Stimulated activated naive B cell treated with anti-CD40 and anti-IgM and Interleukin-4, amounts not matched to agents 10 μg/mL and 1 μg/mL and 100 μg/mL, for 72 hours (primary cell): Measurements from ENCODE around the gene COL2A1.
A peak's percentile ranks its signal among the peaks of the same experiment; 100 is the strongest.

Experiments
- ATAC-seq, 2 donors: fragments of 150-1000 bp; cut with Tn5 transposase; replicated peaks; 2 replicates each; pipeline ENCODE4 v1.10.0; 2021; ENCODE audit warnings: moderate library complexity in 1 of 2
- DNase-seq: peaks from one replicate; pipeline ENCODE4 v3.0.0; 2021
- H3K27ac Mint-ChIP-seq: one replicate; pipeline ENCODE4 v1.8.0; 2022; ENCODE audit warnings: mild to moderate bottlenecking, mixed read lengths
- H3K27me3 Mint-ChIP-seq, 2 donors: one replicate each; pipeline ENCODE4 v1.8.0; 2022; ENCODE audit warnings: mixed read lengths in 2 of 2
- H3K36me3 Mint-ChIP-seq, 2 donors: one replicate each; pipeline ENCODE4 v1.8.0; 2022; ENCODE audit warnings: mixed read lengths in 2 of 2, mild to moderate bottlenecking in 1 of 2
- H3K4me1 Mint-ChIP-seq, 2 donors: one replicate each; pipeline ENCODE4 v1.8.0; 2022; ENCODE audit warnings: mixed read lengths in 2 of 2, mild to moderate bottlenecking in 1 of 2
- H3K4me3 Mint-ChIP-seq, 2 donors: one replicate each; pipeline ENCODE4 v1.8.0; 2022; ENCODE audit warnings: mild to moderate bottlenecking in 2 of 2, mixed read lengths in 2 of 2, moderate library complexity in 1 of 2
- H3K9me3 Mint-ChIP-seq, 2 donors: one replicate each; pipeline ENCODE4 v1.8.0; 2022; ENCODE audit warnings: mixed read lengths in 2 of 2, mild to moderate bottlenecking in 1 of 2

Gene COL2A1

GRCh38 chr12:47985596-47986290 lies 18.5 kb downstream of the COL2A1 start:
- H3K36me3 Mint-ChIP-seq = no peaks in the 10 kb centered on the region
- no peaks in the 10 kb centered on the region for H3K9me3 Mint-ChIP-seq
- ATAC-seq (no peak), DNase-seq (no peak)
- H3K27ac Mint-ChIP-seq = no peak overlapping the region
- peaks cover 23 to 46% of the 10 kb centered on the region in 2 donors for H3K4me1 Mint-ChIP-seq
- H3K4me3 Mint-ChIP-seq = no peak overlapping the region
- H3K27me3 Mint-ChIP-seq = peaks cover 10 to 41% of the 10 kb centered on the region in 2 donors

GRCh38 chr12:47984331-47984801 lies 19.9 kb downstream of the COL2A1 start:
- H3K9me3 Mint-ChIP-seq = no peaks in the 10 kb centered on the region
- DNase-seq (no peak), ATAC-seq (no peak)
- peaks cover 10 to 32% of the 10 kb centered on the region in 2 donors for H3K4me1 Mint-ChIP-seq
- no peak overlapping the region for H3K4me3 Mint-ChIP-seq
- peak overlapping the region; percentile 62 for H3K27ac Mint-ChIP-seq
- H3K27me3 Mint-ChIP-seq = peaks cover 10 to 49% of the 10 kb centered on the region in 2 donors
- H3K36me3 Mint-ChIP-seq = no peaks in the 10 kb centered on the region

DNA sequence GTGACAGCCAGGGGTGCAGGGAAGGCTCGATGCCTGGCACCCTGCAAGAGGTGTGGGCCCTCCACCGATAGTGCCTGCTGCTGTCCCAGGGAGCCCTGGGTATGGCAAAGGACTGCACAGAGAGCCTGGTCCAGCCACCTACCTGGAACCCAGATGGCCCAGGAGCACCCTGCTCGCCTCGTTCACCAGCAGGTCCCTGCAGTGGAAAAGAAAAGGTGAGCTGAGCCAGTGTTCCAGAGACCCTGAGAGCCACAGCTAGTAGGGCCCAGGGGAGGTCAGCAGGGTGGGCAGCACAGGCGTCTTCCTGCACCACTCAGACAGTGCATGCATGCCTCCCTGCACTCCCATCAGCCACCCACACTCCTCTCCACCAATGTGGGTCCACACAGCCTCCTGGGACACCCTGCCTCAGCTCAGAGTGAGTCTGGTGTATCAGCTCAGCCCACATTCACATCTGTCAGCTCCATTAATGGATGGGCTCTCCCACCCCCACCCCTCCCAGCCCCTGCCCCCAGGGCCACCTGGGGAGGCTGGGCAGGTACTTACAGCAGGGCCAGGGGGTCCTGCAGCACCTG lies 20.6 kb downstream of the COL2A1 start:
- peaks cover 6 to 25% of the 10 kb centered on the region in 2 donors for H3K4me1 Mint-ChIP-seq
- ATAC-seq (peak in 1 of 2 donors; percentile 44), DNase-seq (no peak)
- H3K27me3 Mint-ChIP-seq = peaks cover 17 to 55% of the 10 kb centered on the region in 2 donors
- no peak overlapping the region for H3K4me3 Mint-ChIP-seq
- no peaks in the 10 kb centered on the region for H3K36me3 Mint-ChIP-seq
- H3K9me3 Mint-ChIP-seq = no peaks in the 10 kb centered on the region
- H3K27ac Mint-ChIP-seq = no peak overlapping the region

GRCh38 chr12:47982770-47983169 lies 21.5 kb downstream of the COL2A1 start:
- Mint-ChIP-seq H3K27ac (no peak overlapping the region), H3K4me3 (no peak overlapping the region), H3K9me3 (no peaks in the 10 kb centered on the region), H3K27me3 (peaks cover 17 to 61% of the 10 kb centered on the region in 2 donors), H3K36me3 (no peaks in the 10 kb centered on the region), H3K4me1 (peaks cover 4 to 16% of the 10 kb centered on the region in 2 donors)
- ATAC-seq (no peak), DNase-seq (no peak)

DNA sequence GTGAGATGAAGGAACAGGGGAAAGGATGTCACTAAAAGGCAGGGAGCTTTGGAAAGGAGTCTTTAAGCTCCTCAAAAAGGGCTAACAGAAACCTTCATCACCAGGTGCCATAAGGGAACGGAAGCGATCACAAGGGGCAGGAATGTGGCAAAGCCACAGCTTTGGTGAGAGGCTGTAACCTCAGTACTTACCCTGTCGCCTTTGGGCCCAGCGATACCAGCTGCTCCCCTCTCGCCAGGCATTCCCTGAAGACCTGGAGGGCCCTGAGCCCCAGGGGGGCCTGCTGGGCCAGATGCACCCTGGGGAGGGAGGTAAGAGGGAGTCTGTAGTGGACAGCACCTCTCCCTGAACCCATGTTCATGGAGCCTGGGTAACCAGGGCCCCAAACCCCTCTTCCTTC lies 22.0 kb downstream of the COL2A1 start:
- ATAC-seq = no peak

DNA sequence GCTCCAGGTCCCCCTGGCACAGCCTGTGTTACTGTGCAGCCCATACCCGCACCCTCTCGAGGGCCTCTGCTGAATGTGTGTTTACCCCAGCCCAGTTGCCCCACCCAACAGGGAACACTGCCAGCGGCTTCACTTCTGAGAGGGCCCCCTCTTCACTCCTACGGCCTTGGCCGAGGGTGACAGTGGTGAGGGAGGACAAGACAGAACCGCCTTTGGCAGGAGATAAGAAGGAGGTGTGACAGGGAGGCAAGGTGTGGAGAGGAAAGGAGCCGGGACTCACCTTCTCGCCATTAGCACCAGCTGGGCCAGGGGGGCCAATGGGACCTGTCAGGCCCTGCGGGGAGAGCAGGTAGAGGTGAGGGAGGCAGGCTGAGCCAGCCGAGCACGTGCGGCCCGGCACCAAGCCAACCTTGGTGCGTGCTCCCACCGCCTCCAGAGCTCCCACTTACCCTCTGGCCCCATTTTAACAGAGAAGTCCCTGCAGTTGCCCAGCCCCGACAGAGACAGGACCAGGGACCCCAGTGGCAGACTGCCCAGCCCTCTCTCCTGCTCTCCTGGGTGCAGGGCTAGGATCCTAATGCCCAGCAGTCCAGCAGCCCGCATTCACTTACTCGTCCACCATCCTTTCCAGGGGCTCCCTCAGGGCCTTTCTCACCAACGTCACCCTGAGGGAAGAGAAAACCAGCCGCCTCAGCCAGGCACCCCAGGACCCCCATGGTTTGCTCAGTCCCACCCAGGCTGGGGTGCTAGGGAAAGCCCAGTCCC lies 22.6 kb downstream of the COL2A1 start:
- no peaks in the 10 kb centered on the region for H3K36me3 Mint-ChIP-seq
- H3K27ac Mint-ChIP-seq = no peak overlapping the region
- peaks cover 2 to 6% of the 10 kb centered on the region in 2 donors for H3K4me1 Mint-ChIP-seq
- no peak overlapping the region for H3K4me3 Mint-ChIP-seq
- no peak for DNase-seq
- peaks cover 17 to 57% of the 10 kb centered on the region in 2 donors for H3K27me3 Mint-ChIP-seq
- H3K9me3 Mint-ChIP-seq = no peaks in the 10 kb centered on the region
- ATAC-seq = no peak

More for the DNA sequence above, 22.0 kb downstream of the COL2A1 start:
- Mint-ChIP-seq H3K27me3 (peaks cover 17 to 61% of the 10 kb centered on the region in 2 donors), H3K9me3 (no peaks in the 10 kb centered on the region), H3K27ac (no peak overlapping the region), H3K4me1 (peaks cover 4 to 11% of the 10 kb centered on the region in 2 donors), H3K36me3 (no peaks in the 10 kb centered on the region), H3K4me3 (no peak overlapping the region)
- no peak for DNase-seq

- ATAC-seq = no peak
- no peak overlapping the region for H3K4me3 Mint-ChIP-seq
- H3K27me3 Mint-ChIP-seq = peaks cover 17 to 56% of the 10 kb centered on the region in 2 donors
- peaks cover 2 to 6% of the 10 kb centered on the region in 2 donors for H3K4me1 Mint-ChIP-seq
- no peak for DNase-seq
- H3K9me3 Mint-ChIP-seq = no peaks in the 10 kb centered on the region
- no peak overlapping the region for H3K27ac Mint-ChIP-seq
- H3K36me3 Mint-ChIP-seq = no peaks in the 10 kb centered on the region
These were observed 23.3 kb downstream of the COL2A1 start for GRCh38 chr12:47980779-47981495.

DNA sequence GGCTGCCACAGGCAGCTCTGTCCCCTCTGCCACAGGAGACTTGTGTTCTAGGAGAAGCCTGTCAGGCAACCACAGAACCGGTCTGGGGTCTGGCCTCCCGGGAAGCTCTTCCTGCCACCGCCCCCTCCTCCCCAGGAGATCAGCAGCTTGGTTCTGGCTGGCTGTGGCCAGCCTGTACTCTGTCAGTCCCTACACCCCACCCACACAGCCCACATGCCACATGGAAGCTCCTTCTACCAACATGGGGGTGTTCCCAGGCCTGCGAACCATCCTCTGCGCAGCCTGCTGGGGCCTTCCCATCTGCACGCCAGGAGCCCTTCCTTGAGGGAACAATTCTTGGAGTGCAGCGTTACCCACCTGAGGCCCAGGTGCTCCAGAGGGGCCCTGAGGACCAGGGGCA lies 24.1 kb downstream of the COL2A1 start:
- H3K4me3 Mint-ChIP-seq = no peak overlapping the region
- DNase-seq (no peak), ATAC-seq (no peak)
- peaks cover 17 to 52% of the 10 kb centered on the region in 2 donors for H3K27me3 Mint-ChIP-seq
- no peaks in the 10 kb centered on the region for H3K9me3 Mint-ChIP-seq
- no peaks in the 10 kb centered on the region for H3K36me3 Mint-ChIP-seq
- H3K4me1 Mint-ChIP-seq = peaks cover 2 to 6% of the 10 kb centered on the region in 2 donors
- H3K27ac Mint-ChIP-seq = no peak overlapping the region

DNA sequence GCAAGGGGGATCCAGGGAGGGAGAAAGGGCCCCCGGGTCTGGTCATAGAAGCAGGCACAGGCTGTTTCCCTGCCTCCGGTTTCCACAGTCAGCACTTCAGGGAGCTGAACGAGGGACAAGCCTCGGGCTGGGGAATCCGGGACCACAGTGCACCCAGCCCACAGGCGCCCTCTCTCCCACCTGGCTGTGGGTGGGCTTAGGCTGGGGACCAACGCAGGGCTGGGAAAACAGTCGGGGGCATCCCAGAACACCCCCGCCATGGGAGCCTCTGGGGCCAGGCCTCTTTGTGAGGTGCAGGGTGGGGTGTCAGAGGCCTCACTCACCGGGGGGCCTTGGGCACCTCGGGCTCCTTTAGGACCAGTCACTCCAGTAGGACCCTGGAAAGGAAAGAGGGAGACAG lies 24.6 kb downstream of the COL2A1 start:
- no peak overlapping the region for H3K27ac Mint-ChIP-seq
- ATAC-seq (no peak), DNase-seq (no peak)
- H3K27me3 Mint-ChIP-seq = peaks cover 14 to 49% of the 10 kb centered on the region in 2 donors
- H3K36me3 Mint-ChIP-seq = no peaks in the 10 kb centered on the region
- no peaks in the 10 kb centered on the region for H3K9me3 Mint-ChIP-seq
- no peak overlapping the region for H3K4me3 Mint-ChIP-seq
- peaks cover 2 to 6% of the 10 kb centered on the region in 2 donors for H3K4me1 Mint-ChIP-seq

DNA sequence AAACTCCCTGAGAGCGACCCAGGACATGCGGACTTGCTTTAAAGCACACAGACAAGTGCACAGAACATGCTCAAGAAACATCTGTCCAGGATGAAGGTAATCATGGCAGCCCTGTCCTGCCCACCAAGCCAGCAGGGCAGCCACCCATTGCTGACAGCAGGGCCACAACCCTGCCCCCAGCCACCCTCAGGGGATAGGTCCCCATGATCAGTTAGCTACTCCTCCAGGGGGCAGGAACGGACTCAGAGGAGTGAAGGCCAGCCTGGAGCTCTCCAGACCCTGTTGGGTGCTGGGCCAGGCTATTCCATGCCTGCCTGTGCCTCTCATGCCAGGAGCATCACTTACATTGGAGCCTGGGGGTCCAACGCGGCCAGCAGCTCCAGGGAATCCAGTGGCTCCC lies 25.1 kb downstream of the COL2A1 start:
- no peak for DNase-seq
- H3K4me1 Mint-ChIP-seq = peaks cover 2 to 6% of the 10 kb centered on the region in 2 donors
- H3K27me3 Mint-ChIP-seq = peaks cover 9 to 49% of the 10 kb centered on the region in 2 donors
- no peaks in the 10 kb centered on the region for H3K36me3 Mint-ChIP-seq
- no peaks in the 10 kb centered on the region for H3K9me3 Mint-ChIP-seq
- no peak overlapping the region for H3K4me3 Mint-ChIP-seq
- ATAC-seq = no peak
- H3K27ac Mint-ChIP-seq = no peak overlapping the region

- H3K36me3 Mint-ChIP-seq = no peaks in the 10 kb centered on the region
- H3K4me3 Mint-ChIP-seq = no peak overlapping the region
- H3K4me1 Mint-ChIP-seq = peaks cover 2 to 6% of the 10 kb centered on the region in 2 donors
- no peak overlapping the region for H3K27ac Mint-ChIP-seq
- H3K9me3 Mint-ChIP-seq = no peaks in the 10 kb centered on the region
- peaks cover 7 to 49% of the 10 kb centered on the region in 2 donors for H3K27me3 Mint-ChIP-seq
- no peak for ATAC-seq
- no peak for DNase-seq
These were observed 25.7 kb downstream of the COL2A1 start for GRCh38 chr12:47978598-47978873.

GRCh38 chr12:47977772-47978597 lies 26.3 kb downstream of the COL2A1 start:
- no peaks in the 10 kb centered on the region for H3K36me3 Mint-ChIP-seq
- ATAC-seq (no peak), DNase-seq (no peak)
- peaks cover 7 to 44% of the 10 kb centered on the region in 2 donors for H3K27me3 Mint-ChIP-seq
- H3K27ac Mint-ChIP-seq = no peak overlapping the region
- no peak overlapping the region for H3K4me3 Mint-ChIP-seq
- peaks cover under 1 to 2% of the 10 kb centered on the region in 2 donors for H3K4me1 Mint-ChIP-seq
- no peaks in the 10 kb centered on the region for H3K9me3 Mint-ChIP-seq

DNA sequence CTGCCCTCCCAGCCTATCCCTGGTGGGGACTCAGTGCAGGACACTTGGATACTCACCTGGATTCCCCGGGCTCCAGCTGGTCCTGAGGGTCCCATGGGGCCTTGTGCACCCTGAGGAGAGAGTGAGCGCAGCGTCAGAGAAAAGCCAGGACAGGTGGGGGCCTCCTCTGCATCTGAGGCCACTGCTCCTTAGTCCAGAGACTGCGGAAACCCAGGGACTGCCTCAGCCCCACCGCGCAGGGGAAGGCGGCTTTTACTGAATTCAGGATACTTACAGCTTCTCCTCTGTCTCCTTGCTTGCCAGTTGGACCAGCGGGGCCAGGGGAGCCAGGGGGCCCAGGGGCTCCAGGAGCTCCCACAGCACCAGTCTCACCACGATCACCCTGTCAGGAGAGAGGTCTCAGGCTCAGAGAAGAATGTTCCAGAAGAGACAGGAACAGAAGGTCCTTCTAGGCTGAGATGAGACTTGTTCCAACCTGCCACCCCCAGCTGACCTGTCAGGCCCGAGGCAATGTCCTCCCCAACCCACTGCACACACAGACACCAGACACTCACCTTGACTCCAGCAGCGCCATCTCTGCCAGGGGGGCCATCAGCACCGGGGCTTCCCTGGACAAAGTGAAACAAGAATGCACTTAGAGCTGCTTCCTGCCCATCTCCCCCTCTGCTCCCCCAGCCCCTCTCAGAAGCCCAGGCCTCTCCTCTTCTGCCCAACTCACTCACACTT lies 27.1 kb downstream of the COL2A1 start:
- Mint-ChIP-seq H3K27ac (no peak overlapping the region), H3K36me3 (peaks cover 0 to 2% of the 10 kb centered on the region in 2 donors), H3K4me1 (peaks cover 0 to 2% of the 10 kb centered on the region in 2 donors), H3K9me3 (no peaks in the 10 kb centered on the region), H3K27me3 (peaks cover 7 to 36% of the 10 kb centered on the region in 2 donors), H3K4me3 (no peak overlapping the region)
- DNase-seq = no peak
- no peak for ATAC-seq
